Measurements from ENCODE around the gene ERMARD.

The ERMARD gene

GRCh38 chr6:169714178-169714577 is 37.2 kb upstream of the ERMARD start:
- DNase-seq (ENCODE audit: low read depth) = no peak

GRCh38 chr6:169714595-169714994 is 36.8 kb upstream of the ERMARD start:
- TF ChIP-seq CTCF (IDR thresholded peaks at IDR 0.05; ENCODE audit: low read depth, low read length, missing control alignments) = no peak
- DNase-seq (ENCODE audit: low read depth) = no peak
- no peak overlapping the region for H3K4me3 ChIP-seq (ENCODE audit: low read depth, low read length)

More at GRCh38 chr6:169714178-169714577, 37.2 kb upstream of the ERMARD start:
- TF ChIP-seq CTCF (IDR thresholded peaks at IDR 0.05; ENCODE audit: low read depth, low read length, missing control alignments) = no peak
- H3K4me3 ChIP-seq (ENCODE audit: low read depth, low read length) = no peak overlapping the region

GRCh38 chr6:169719117-169719516 is 32.3 kb upstream of the ERMARD start:
- no peak for TF ChIP-seq CTCF (IDR thresholded peaks at IDR 0.05; ENCODE audit: low read depth, low read length, missing control alignments)
- no peak overlapping the region for H3K4me3 ChIP-seq (ENCODE audit: low read depth, low read length)
- no peak for DNase-seq (ENCODE audit: low read depth)

GRCh38 chr6:169720207-169720855 is 31.1 kb upstream of the ERMARD start:
- DNase-seq (ENCODE audit: low read depth) = no peak
- no peak for TF ChIP-seq CTCF (IDR thresholded peaks at IDR 0.05; ENCODE audit: low read depth, low read length, missing control alignments)
- H3K4me3 ChIP-seq (ENCODE audit: low read depth, low read length) = no peak overlapping the region

- H3K4me3 ChIP-seq (ENCODE audit: low read depth, low read length) = peak overlapping the region; percentile 64
- DNase-seq (ENCODE audit: low read depth) = no peak
- no peak for TF ChIP-seq CTCF (IDR thresholded peaks at IDR 0.05; ENCODE audit: low read depth, low read length, missing control alignments)
These were observed 28.8 kb upstream of the ERMARD start for GRCh38 chr6:169722362-169723199.

GRCh38 chr6:169723200-169723909 is 28.1 kb upstream of the ERMARD start:
- H3K4me3 ChIP-seq (ENCODE audit: low read depth, low read length) = peak overlapping the region; percentile 64
- no peak for TF ChIP-seq CTCF (IDR thresholded peaks at IDR 0.05; ENCODE audit: low read depth, low read length, missing control alignments)
- DNase-seq (ENCODE audit: low read depth) = no peak
